GM12865 (cell line): ENCODE measurements around the gene VWF.

ENCODE experiments used
- DNase-seq: peaks from one replicate; pipeline ENCODE4 v3.0.0; 2010; ENCODE audit warnings: low read depth
- H3K4me3 ChIP-seq: 2 replicates; pipeline ENCODE4 v1.5.1; 2011; ENCODE audit warnings: mild to moderate bottlenecking, low read depth, low read length, control low read depth
- CTCF ChIP-seq: IDR thresholded peaks from 2 replicates; pipeline ENCODE4 v1.5.1; 2011; ENCODE audit warnings: low read length, control low read depth, low read depth, inconsistent platforms; ENCODE audit not compliant: insufficient read depth; ENCODE audit errors: missing control alignments

The VWF gene

DNA sequence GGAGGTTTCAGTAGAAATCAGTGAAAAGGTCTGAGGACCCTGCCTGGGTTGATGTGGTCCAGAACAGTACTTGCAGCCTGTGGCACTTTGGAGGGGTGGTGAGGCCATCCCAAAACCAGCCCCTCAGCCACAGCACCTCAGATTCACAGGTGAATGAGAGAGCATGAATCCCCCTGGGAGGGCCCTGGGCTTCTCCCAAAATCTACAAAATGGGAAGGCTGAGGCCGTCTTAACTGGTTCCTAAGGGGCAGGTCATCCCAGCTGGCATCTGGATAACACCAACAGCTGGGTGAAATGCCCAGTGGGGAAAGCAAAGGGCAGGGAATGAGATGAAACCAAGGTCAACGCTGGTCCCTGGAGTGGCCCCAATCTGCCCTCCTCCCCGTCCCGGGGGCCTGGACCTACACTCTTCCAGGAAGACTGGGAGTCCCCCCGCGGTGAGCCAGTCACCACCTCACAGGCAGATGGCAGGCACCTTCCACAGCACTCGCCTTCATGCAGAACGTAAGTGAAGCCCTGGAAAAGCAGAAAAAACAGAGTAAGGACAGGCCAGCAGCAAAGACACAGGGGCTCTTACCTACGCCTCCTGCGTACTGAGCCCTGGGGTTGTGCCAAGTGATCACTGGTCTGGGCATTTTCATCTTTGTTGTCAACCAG, 153.1 kb downstream of the VWF start:
- no peak for TF ChIP-seq CTCF
- DNase-seq, result no peak
- no peak overlapping the region for H3K4me3 ChIP-seq

DNA sequence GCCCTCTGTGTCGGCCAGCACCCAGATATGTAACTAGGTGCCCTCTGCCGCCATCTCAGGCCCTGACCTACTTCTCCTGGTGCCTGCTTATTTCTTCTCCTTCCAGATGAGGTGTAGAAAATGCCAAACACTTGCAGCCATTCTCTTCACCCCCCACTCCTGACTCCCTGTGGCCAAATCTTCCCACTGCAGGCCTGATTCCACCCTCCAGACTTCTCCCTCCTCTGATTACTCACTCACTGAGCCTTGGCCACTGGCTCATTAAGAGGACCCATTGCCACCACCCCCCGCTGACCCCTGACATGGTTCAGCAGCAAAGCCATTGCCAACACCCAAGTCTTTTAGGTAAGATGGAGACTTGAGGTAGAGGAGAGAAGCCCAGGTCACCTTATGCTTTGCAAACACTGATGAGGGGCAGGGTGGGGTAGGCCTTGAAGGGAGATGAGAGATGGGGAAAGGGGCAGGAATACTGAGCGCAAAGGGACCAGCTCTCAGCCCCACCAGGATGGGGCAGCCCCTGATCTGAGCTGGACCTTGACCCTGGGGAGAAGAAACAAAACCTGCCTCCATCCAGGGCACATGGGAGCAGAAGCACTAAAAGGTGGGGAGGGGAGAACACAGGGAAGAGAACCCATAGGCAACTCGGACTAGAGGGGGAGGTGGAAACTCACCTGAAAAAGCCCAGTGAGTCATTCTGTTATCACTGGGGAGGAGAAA, 154.3 kb downstream of the VWF start:
- TF ChIP-seq CTCF, result no peak
- no peak for DNase-seq
- H3K4me3 ChIP-seq, result no peak overlapping the region

- no peak for TF ChIP-seq CTCF
- no peak overlapping the region for H3K4me3 ChIP-seq
- DNase-seq, result no peak
These were observed 155.1 kb downstream of the VWF start for GRCh38 chr12:5969156-5969973.

DNA sequence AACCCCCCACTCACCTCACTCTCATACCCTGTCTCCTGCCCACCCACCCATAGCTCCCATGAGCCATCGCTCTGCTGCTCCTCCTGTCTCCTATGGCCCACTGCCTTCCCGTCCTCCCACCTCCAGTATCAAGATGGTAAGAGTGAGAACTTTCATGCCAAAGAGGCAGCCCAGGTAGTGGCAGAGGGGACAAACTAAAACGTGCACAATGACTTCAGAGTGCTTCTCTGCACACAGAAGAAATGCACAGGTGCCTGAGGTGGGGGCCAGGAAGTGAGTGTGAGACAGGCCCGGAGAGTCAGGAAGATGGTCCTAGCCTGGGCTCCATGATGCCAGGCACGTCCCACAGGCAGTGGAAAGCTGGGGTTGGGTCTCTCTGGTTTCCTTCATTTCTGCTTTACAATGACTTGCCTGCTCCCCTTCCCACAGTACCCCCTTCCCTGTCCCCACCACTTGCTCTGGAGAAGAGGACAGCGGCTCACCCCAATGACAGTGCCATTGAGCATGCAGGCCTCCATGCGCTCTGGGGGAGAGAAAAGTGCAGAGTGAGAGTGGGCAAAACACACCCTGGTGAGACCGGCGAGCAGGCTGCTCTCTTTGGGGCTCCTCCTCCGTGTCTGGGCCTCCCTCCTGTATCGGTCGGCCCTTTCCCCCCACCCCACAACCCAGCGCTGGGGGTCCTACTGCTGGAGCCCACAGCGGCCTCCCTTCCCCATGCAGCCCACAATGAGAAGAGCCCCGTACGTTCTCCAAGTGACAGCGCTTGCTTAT, 156.6 kb downstream of the VWF start:
- H3K4me3 ChIP-seq, result no peak overlapping the region
- DNase-seq, result no peak
- TF ChIP-seq CTCF, result no peak

DNA sequence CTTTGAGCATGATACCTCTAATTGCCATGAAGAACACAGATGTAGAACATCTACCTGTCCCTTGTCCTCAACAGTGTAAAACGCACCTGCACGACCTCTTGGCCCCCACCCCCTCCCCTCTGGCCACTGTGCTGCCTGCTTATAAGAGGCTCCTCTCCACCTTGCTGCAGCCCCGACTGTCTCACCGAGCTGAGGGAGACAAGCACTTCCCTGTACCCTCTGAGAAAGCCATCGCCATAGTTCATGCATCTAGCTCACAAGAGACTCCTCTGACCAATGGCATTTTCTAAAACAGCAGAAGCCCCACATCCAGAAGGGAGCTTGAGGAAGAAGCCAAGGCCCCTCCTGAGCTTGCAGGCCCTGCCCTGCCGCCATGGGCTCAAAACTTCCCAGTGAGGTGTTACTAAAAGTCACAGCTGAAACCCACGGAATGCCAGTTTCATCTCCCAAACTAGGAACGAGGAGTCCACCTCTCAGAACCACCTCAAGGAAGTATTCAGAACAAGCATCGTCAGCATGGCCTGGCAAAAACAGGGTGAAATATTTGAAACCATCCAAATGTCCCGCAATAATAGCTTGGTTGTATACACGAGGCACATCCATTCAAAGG, 157.9 kb downstream of the VWF start:
- H3K4me3 ChIP-seq, result no peak overlapping the region
- no peak for TF ChIP-seq CTCF
- DNase-seq, result no peak

DNA sequence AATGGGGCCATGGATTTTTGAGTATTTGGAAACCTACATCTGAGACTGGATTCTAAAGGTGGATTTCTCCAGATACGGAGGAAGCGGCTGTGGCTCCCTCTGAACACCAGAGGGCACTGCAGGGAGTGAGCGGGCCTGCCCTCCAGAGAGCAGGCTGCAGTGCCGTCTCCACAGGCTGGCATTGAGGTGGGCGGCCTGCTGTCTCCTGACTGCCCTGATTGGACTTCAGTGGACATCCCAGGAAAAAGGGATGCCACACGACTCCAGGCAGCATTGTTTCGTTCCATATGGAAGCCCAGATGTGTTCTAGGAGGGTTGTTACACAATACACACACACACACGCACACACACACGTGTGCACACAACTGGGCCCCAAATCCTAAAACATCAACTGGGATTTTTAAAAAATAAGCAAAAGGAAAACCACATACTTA, 158.5 kb downstream of the VWF start:
- H3K4me3 ChIP-seq, result no peak overlapping the region
- peak; percentile 81 for TF ChIP-seq CTCF
- DNase-seq, result peak; percentile 40
